Measurements from ENCODE around the gene TMEM72.

TMEM72 gene

GRCh38 chr10:44916429-44916828 is 5.3 kb downstream of the TMEM72 start:
- no peak for DNase-seq (ENCODE audit: low read depth in 2 of 3, low spot score in 1 of 3)

GRCh38 chr10:44917848-44918247 is 6.7 kb downstream of the TMEM72 start:
- DNase-seq (ENCODE audit: low read depth in 2 of 3, low spot score in 1 of 3): no peak

GRCh38 chr10:44920252-44920651 is 9.1 kb downstream of the TMEM72 start:
- DNase-seq (ENCODE audit: low read depth in 2 of 3, low spot score in 1 of 3): no peak

GRCh38 chr10:44921061-44921460 is 9.9 kb downstream of the TMEM72 start:
- no peak for DNase-seq (ENCODE audit: low read depth in 2 of 3, low spot score in 1 of 3)

- DNase-seq (ENCODE audit: low read depth in 2 of 3, low spot score in 1 of 3): no peak
Observed at GRCh38 chr10:44921506-44921905, 10.4 kb downstream of the TMEM72 start.

- DNase-seq (ENCODE audit: low read depth in 2 of 3, low spot score in 1 of 3): no peak
Observed at GRCh38 chr10:44922021-44922420, 10.9 kb downstream of the TMEM72 start.

GRCh38 chr10:44922796-44923545 is 11.8 kb downstream of the TMEM72 start:
- DNase-seq (ENCODE audit: low read depth in 2 of 3, low spot score in 1 of 3): no peak

GRCh38 chr10:44923611-44924010 is 12.5 kb downstream of the TMEM72 start:
- no peak for DNase-seq (ENCODE audit: low read depth in 2 of 3, low spot score in 1 of 3)

GRCh38 chr10:44924261-44925040 is 13.3 kb downstream of the TMEM72 start:
- DNase-seq (ENCODE audit: low read depth in 2 of 3, low spot score in 1 of 3): no peak

GRCh38 chr10:44925224-44925623 is 14.1 kb downstream of the TMEM72 start:
- no peak for DNase-seq (ENCODE audit: low read depth in 2 of 3, low spot score in 1 of 3)

- DNase-seq (ENCODE audit: low read depth in 2 of 3, low spot score in 1 of 3): no peak
Observed at GRCh38 chr10:44925811-44926750, 14.9 kb downstream of the TMEM72 start.

GRCh38 chr10:44926751-44927351 is 15.7 kb downstream of the TMEM72 start:
- no peak for DNase-seq (ENCODE audit: low read depth in 2 of 3, low spot score in 1 of 3)

GRCh38 chr10:44927352-44927751 is 16.2 kb downstream of the TMEM72 start:
- no peak for DNase-seq (ENCODE audit: low read depth in 2 of 3, low spot score in 1 of 3)

GRCh38 chr10:44928462-44928861 is 17.3 kb downstream of the TMEM72 start:
- no peak for DNase-seq (ENCODE audit: low read depth in 2 of 3, low spot score in 1 of 3)

- DNase-seq (ENCODE audit: low read depth in 2 of 3, low spot score in 1 of 3): no peak
Observed at GRCh38 chr10:44929356-44930255, 18.5 kb downstream of the TMEM72 start.

GRCh38 chr10:44930904-44931620 is 19.9 kb downstream of the TMEM72 start:
- DNase-seq (ENCODE audit: low read depth in 2 of 3, low spot score in 1 of 3): no peak

- no peak for DNase-seq (ENCODE audit: low read depth in 2 of 3, low spot score in 1 of 3)
Observed at GRCh38 chr10:44931621-44932516, 20.7 kb downstream of the TMEM72 start.

All from stimulated activated CD4-positive, alpha-beta T cell treated with anti-CD3 and anti-CD28 coated beads, Interleukin-12 subunit alpha, Interleukin-12 subunit beta, amount 100 ng/mL, for 48 hours (primary cell).